Measurements from ENCODE around the gene TERT. TPM values are rescaled to one million over a fixed set of nuclear protein-coding genes. Genes with fewer than 3 reads are reported as not detected.
"Not testable (repeated sequence)": the region's sequence is repeated elsewhere in the genome, so short reads cannot be mapped to it uniquely, and the experiment has no call there.

The TERT gene
- total RNA-seq, 2 experiments from 2014 or later, result 0.55 to 0.84 TPM

GRCh38 chr5:1277781-1278180 lies 17.1 kb downstream of the TERT start:
- Histone ChIP-seq H3K27me3 (ENCODE audit: control insufficient read depth in 1 of 2, insufficient read depth in 2 of 2, low read length in 2 of 2) (no peaks in the 10 kb centered on the region), H3K4me3 (ENCODE audit: low read length) (no peak overlapping the region), H3K36me3 (ENCODE audit: insufficient read depth, low read length) (no peaks in the 10 kb centered on the region), H3K27ac (ENCODE audit: low read depth in 1 of 2, low read length in 2 of 2) (no peak overlapping the region), H3K9me3 (ENCODE audit: control insufficient read depth in 1 of 2, insufficient read depth in 1 of 2, low read length in 2 of 2) (peaks cover 0 to 25% of the 10 kb centered on the region in 2 experiments), H3K4me1 (ENCODE audit: insufficient read depth, low read length) (no peaks in the 10 kb centered on the region)
- DNase-seq, result no peak
- TF ChIP-seq CTCF (IDR thresholded peaks at IDR 0.05), result no peak
- H3K27ac Mint-ChIP-seq, result no peak overlapping the region
- no peak overlapping the region for H3K4me3 Mint-ChIP-seq
- H3K9me3 Mint-ChIP-seq, result no peaks in the 10 kb centered on the region
- POLR2A ChIA-PET, result no interaction called here
- intact Hi-C loops (cut with DNase I, micrococcal nuclease), result no loop called here
- H3K36me3 Mint-ChIP-seq (ENCODE audit: low read depth), result no peaks in the 10 kb centered on the region
- ATAC-seq (ENCODE audit: poor library complexity), result no peak
- CTCF ChIA-PET, result no interaction called here
- no peaks in the 10 kb centered on the region for H3K27me3 Mint-ChIP-seq
- H3K4me1 Mint-ChIP-seq (ENCODE audit: low read depth), result no peaks in the 10 kb centered on the region

- intact Hi-C loops (cut with DNase I, micrococcal nuclease), result no loop called here
- POLR2A ChIA-PET, result no interaction called here
Measured at GRCh38 chr5:1277331-1277730, 17.5 kb downstream of the TERT start.

GRCh38 chr5:1276930-1277329 lies 17.9 kb downstream of the TERT start:
- DNase-seq, result no peak
- no peak overlapping the region for H3K4me3 Mint-ChIP-seq
- H3K27me3 Mint-ChIP-seq, result no peaks in the 10 kb centered on the region
- H3K4me1 ChIP-seq (ENCODE audit: insufficient read depth, low read length), result no peaks in the 10 kb centered on the region
- no peaks in the 10 kb centered on the region for H3K27me3 ChIP-seq (ENCODE audit: control insufficient read depth in 1 of 2, insufficient read depth in 2 of 2, low read length in 2 of 2)
- ChIA-PET POLR2A (no interaction called here), CTCF (no interaction called here)
- no peaks in the 10 kb centered on the region for H3K9me3 Mint-ChIP-seq
- intact Hi-C loops (cut with DNase I, micrococcal nuclease), result no loop called here
- TF ChIP-seq CTCF (IDR thresholded peaks at IDR 0.05), result no peak
- no peaks in the 10 kb centered on the region for H3K36me3 Mint-ChIP-seq (ENCODE audit: low read depth)
- ATAC-seq (ENCODE audit: poor library complexity), result no peak
- no peak overlapping the region for H3K27ac ChIP-seq (ENCODE audit: low read depth in 1 of 2, low read length in 2 of 2)
- no peak overlapping the region for H3K27ac Mint-ChIP-seq
- H3K9me3 ChIP-seq (ENCODE audit: control insufficient read depth in 1 of 2, insufficient read depth in 1 of 2, low read length in 2 of 2), result peaks cover 0 to 25% of the 10 kb centered on the region in 2 experiments
- H3K4me3 ChIP-seq (ENCODE audit: low read length), result no peak overlapping the region
- no peaks in the 10 kb centered on the region for H3K4me1 Mint-ChIP-seq (ENCODE audit: low read depth)
- no peaks in the 10 kb centered on the region for H3K36me3 ChIP-seq (ENCODE audit: insufficient read depth, low read length)

More at GRCh38 chr5:1277331-1277730, 17.5 kb downstream of the TERT start:
- no peak overlapping the region for H3K4me3 Mint-ChIP-seq
- DNase-seq, result no peak
- no peak overlapping the region for H3K27ac ChIP-seq (ENCODE audit: low read depth in 1 of 2, low read length in 2 of 2)
- no peaks in the 10 kb centered on the region for H3K36me3 Mint-ChIP-seq (ENCODE audit: low read depth)
- H3K36me3 ChIP-seq (ENCODE audit: insufficient read depth, low read length), result no peaks in the 10 kb centered on the region
- H3K27me3 ChIP-seq (ENCODE audit: control insufficient read depth in 1 of 2, insufficient read depth in 2 of 2, low read length in 2 of 2), result no peaks in the 10 kb centered on the region
- no peaks in the 10 kb centered on the region for H3K9me3 Mint-ChIP-seq
- TF ChIP-seq CTCF (IDR thresholded peaks at IDR 0.05), result no peak
- no peak overlapping the region for H3K4me3 ChIP-seq (ENCODE audit: low read length)
- peaks cover 0 to 25% of the 10 kb centered on the region in 2 experiments for H3K9me3 ChIP-seq (ENCODE audit: control insufficient read depth in 1 of 2, insufficient read depth in 1 of 2, low read length in 2 of 2)
- H3K27ac Mint-ChIP-seq, result no peak overlapping the region
- no peak for ATAC-seq (ENCODE audit: poor library complexity)
- no peaks in the 10 kb centered on the region for H3K4me1 Mint-ChIP-seq (ENCODE audit: low read depth)
- CTCF ChIA-PET, result no interaction called here
- H3K27me3 Mint-ChIP-seq, result no peaks in the 10 kb centered on the region
- no peaks in the 10 kb centered on the region for H3K4me1 ChIP-seq (ENCODE audit: insufficient read depth, low read length)

- H3K9me3 Mint-ChIP-seq; H3K4me1 ChIP-seq (ENCODE audit: insufficient read depth, low read length); H3K27me3 Mint-ChIP-seq; CTCF ChIA-PET; H3K36me3 Mint-ChIP-seq (ENCODE audit: low read depth); POLR2A ChIA-PET; ATAC-seq (ENCODE audit: poor library complexity); H3K27ac Mint-ChIP-seq; H3K4me3 Mint-ChIP-seq; H3K27ac ChIP-seq (ENCODE audit: low read depth in 1 of 2, low read length in 2 of 2); H3K4me1 Mint-ChIP-seq (ENCODE audit: low read depth); H3K27me3 ChIP-seq (ENCODE audit: control insufficient read depth in 1 of 2, insufficient read depth in 2 of 2, low read length in 2 of 2); DNase-seq; intact Hi-C loops (cut with DNase I, micrococcal nuclease); H3K36me3 ChIP-seq (ENCODE audit: insufficient read depth, low read length); H3K4me3 ChIP-seq (ENCODE audit: low read length): not testable (repeated sequence)
- H3K9me3 ChIP-seq (ENCODE audit: control insufficient read depth in 1 of 2, insufficient read depth in 1 of 2, low read length in 2 of 2), result peaks cover 0 to 25% of the 10 kb centered on the region in 2 experiments
Measured at GRCh38 chr5:1275397-1276391, 19.2 kb downstream of the TERT start.

All from CD4-positive, alpha-beta T cell (primary cell).